SK-N-SH (cell line): ENCODE results near the gene TANK. TPM values are rescaled to one million over a fixed set of nuclear protein-coding genes. Genes with fewer than 3 reads are reported as not detected.

ENCODE experiments used
- CTCF ChIA-PET: fragments of 300-600, 350-600 bp; formaldehyde crosslinking; extraction: SDS; loops from one replicate; lab custom pipeline; 2021; lab: Yijun Ruan, JAX
- POLR2A ChIA-PET: fragments of 350-600 bp; sonication (Branson Sonifier 250); formaldehyde crosslinking; extraction: SDS; loops from one replicate; lab custom pipeline; 2020; ENCODE audit warnings: antibody characterized with exemption, inconsistent platforms; lab: Yijun Ruan, JAX
- DNase-seq: peaks from one replicate; pipeline ENCODE4 v3.0.0; 2012
- H2AFZ ChIP-seq: fragments of 200-600 bp; sonication (generic); 2 replicates; pipeline ENCODE4 v1.8.1; 2016; ENCODE audit warnings: antibody characterized with exemption, mild to moderate bottlenecking, low read depth
- H3F3A ChIP-seq: fragments of 200-600 bp; sonication (generic); replicated peaks from 2 replicates; pipeline ENCODE3; 2016; ENCODE audit warnings: antibody characterized with exemption, mild to moderate bottlenecking; ENCODE audit not compliant: insufficient read depth
- H3K27ac ChIP-seq, 2 experiments: fragments of 200-500 bp in 1 of 2; fragments of 200-600 bp in 1 of 2; sonication (Bioruptor generic) in 1 of 2; sonication (generic), shearing (Covaris generic) in 1 of 2; 2 replicates each; pipeline versions ENCODE4 v1.5.1 to v1.6.1; 2014 to 2016; ENCODE audit warnings: low read depth in 2 of 2, inconsistent platforms in 1 of 2, low read length in 1 of 2, mild to moderate bottlenecking in 1 of 2, mixed read lengths in 1 of 2
- H3K27me3 ChIP-seq: fragments of 200-600 bp; sonication (generic), shearing (Covaris generic); 2 replicates; pipeline ENCODE4 v1.6.1; 2016; ENCODE audit warnings: mixed run types; ENCODE audit not compliant: insufficient read depth
- H3K36me3 ChIP-seq, 2 experiments: fragments of 200-500 bp in 1 of 2; fragments of 200-600 bp in 1 of 2; sonication (Bioruptor generic) in 1 of 2; sonication (generic) in 1 of 2; replicated peaks in 1 of 2; 2 replicates each; pipeline versions ENCODE3 to v1.5.1; 2014 to 2016; ENCODE audit warnings: low read length in 1 of 2, mild to moderate bottlenecking in 1 of 2; ENCODE audit not compliant: insufficient read depth in 2 of 2, control insufficient read depth in 1 of 2
- H3K4me1 ChIP-seq, 2 experiments: fragments of 200-500 bp in 1 of 2; fragments of 200-600 bp in 1 of 2; sonication (Bioruptor generic) in 1 of 2; sonication (generic), shearing (Covaris generic) in 1 of 2; 2 replicates each; pipeline versions ENCODE4 v1.5.1 to v1.6.1; 2014 to 2016; ENCODE audit warnings: low read depth in 1 of 2, low read length in 1 of 2, mixed run types in 1 of 2; ENCODE audit not compliant: insufficient read depth in 2 of 2, control insufficient read depth in 1 of 2
- H3K4me2 ChIP-seq: fragments of 200-600 bp; sonication (generic), shearing (Covaris generic); 2 replicates; pipeline ENCODE4 v1.6.1; 2017; ENCODE audit warnings: mixed run types
- H3K4me3 ChIP-seq, 2 experiments: fragments of 200-500 bp in 1 of 2; fragments of 200-600 bp in 1 of 2; sonication (Bioruptor generic) in 1 of 2; sonication (generic), shearing (Covaris generic) in 1 of 2; 2 replicates each; pipeline versions ENCODE4 v1.5.1 to v1.8.1; 2014 to 2016; ENCODE audit warnings: low read depth in 2 of 2, inconsistent platforms in 1 of 2, low read length in 1 of 2, mild to moderate bottlenecking in 1 of 2, mixed read lengths in 1 of 2, moderate library complexity in 1 of 2
- H3K79me2 ChIP-seq: fragments of 200-600 bp; sonication (generic); 2 replicates; pipeline ENCODE4 v1.8.1; 2017; ENCODE audit warnings: mild to moderate bottlenecking; ENCODE audit not compliant: insufficient read depth
- H3K9ac ChIP-seq: fragments of 200-600 bp; sonication (generic); 2 replicates; pipeline ENCODE4 v1.6.1; 2017; ENCODE audit warnings: mixed run types
- H3K9me2 ChIP-seq: fragments of 200-600 bp; sonication (generic); 2 replicates; pipeline ENCODE4 v1.6.1; 2017; ENCODE audit warnings: mixed run types
- H3K9me3 ChIP-seq: fragments of 200-600 bp; sonication (generic); 2 replicates; pipeline ENCODE4 v1.6.1; 2017; ENCODE audit warnings: mixed run types, mild to moderate bottlenecking, moderate library complexity
- H4K20me1 ChIP-seq: fragments of 200-600 bp; sonication (generic); 2 replicates; pipeline ENCODE4 v1.6.1; 2017; ENCODE audit warnings: mild to moderate bottlenecking, mixed run types; ENCODE audit not compliant: insufficient read depth
- EP300 ChIP-seq, 2 experiments: IDR thresholded peaks; 2 replicates each; pipeline versions ENCODE4 v1.4.0 to v1.6.1; 2012; ENCODE audit warnings: borderline replicate concordance in 1 of 2, low read depth in 1 of 2, low read length in 1 of 2
- GABPA ChIP-seq: IDR thresholded peaks from 2 replicates; pipeline ENCODE4 v1.4.0; 2012; ENCODE audit warnings: low read depth, mild to moderate bottlenecking
- GATA2 ChIP-seq: sonication (generic); formaldehyde crosslinking; IDR thresholded peaks from 2 replicates; pipeline ENCODE4 v1.5.0; 2020; ENCODE audit warnings: mild to moderate bottlenecking, missing genetic modification reagents
- JUND ChIP-seq: IDR thresholded peaks from 2 replicates; pipeline ENCODE4 v1.4.0; 2012
- MAX ChIP-seq: IDR thresholded peaks from 2 replicates; pipeline ENCODE4 v1.4.0; 2012; ENCODE audit warnings: low read depth
- MXI1 ChIP-seq: IDR thresholded peaks from 2 replicates; pipeline ENCODE4 v1.6.1; 2012; ENCODE audit warnings: mild to moderate bottlenecking, low read depth, low read length, improper control_type of control experiment
- NFIC ChIP-seq: IDR thresholded peaks from 2 replicates; pipeline ENCODE4 v1.4.0; 2012; ENCODE audit warnings: borderline replicate concordance
- PBX3 ChIP-seq: IDR thresholded peaks from 2 replicates; pipeline ENCODE4; 2012
- RCOR1 ChIP-seq: fragments of 150-350 bp; IDR thresholded peaks from 2 replicates; pipeline ENCODE4 v1.6.1; 2017; ENCODE audit warnings: antibody characterized with exemption, low read length
- RXRA ChIP-seq: IDR thresholded peaks from 2 replicates; pipeline ENCODE4 v1.4.0; 2012; ENCODE audit warnings: low read depth, mild to moderate bottlenecking, borderline replicate concordance
- SMC3 ChIP-seq: IDR thresholded peaks from 2 replicates; pipeline ENCODE4 v1.6.1; 2012; ENCODE audit warnings: low read depth, low read length, improper control_type of control experiment
- TCF12 ChIP-seq: IDR thresholded peaks from 2 replicates; pipeline ENCODE4 v1.4.0; 2012
- TEAD4 ChIP-seq: IDR thresholded peaks from 2 replicates; pipeline ENCODE4 v1.4.0; 2012; ENCODE audit warnings: mild to moderate bottlenecking, borderline replicate concordance; ENCODE audit not compliant: insufficient read depth
- USF2 ChIP-seq: fragments of 150-350 bp; IDR thresholded peaks from 2 replicates; pipeline ENCODE4 v1.6.1; 2017; ENCODE audit warnings: antibody characterized with exemption, low read length, low read depth, borderline replicate concordance
- WGBS: methylation state at CpG from one replicate; pipeline ENCODE4 v1.1.6; 2017; ENCODE audit warnings: low lambda C conversion rate; 5-methylcytosine and 5-hydroxymethylcytosine counted together
- polyA plus RNA-seq, 3 experiments: library from polyadenylated mRNA; depleted of rRNA; stranded (reverse); fragments of >200 nt; gene quantifications; 2 replicates each; pipeline ENCODE4 v1.2.3, GENCODE V29; 2012
- TF ChIP-seq, protein P1 (sequence below): IDR thresholded peaks from 2 replicates; pipeline ENCODE4 v1.6.1; 2012; ENCODE audit warnings: mild to moderate bottlenecking, low read depth, low read length, moderate library complexity
- TF ChIP-seq, protein P2 (sequence below): IDR thresholded peaks from 2 replicates; pipeline ENCODE4 v1.4.0; 2012; ENCODE audit warnings: low read depth, borderline replicate concordance

The TANK gene
- polyA plus RNA-seq, 1 of the 3 experiments (the other 2 are of a cell fraction) = 25.7 TPM

DNA sequence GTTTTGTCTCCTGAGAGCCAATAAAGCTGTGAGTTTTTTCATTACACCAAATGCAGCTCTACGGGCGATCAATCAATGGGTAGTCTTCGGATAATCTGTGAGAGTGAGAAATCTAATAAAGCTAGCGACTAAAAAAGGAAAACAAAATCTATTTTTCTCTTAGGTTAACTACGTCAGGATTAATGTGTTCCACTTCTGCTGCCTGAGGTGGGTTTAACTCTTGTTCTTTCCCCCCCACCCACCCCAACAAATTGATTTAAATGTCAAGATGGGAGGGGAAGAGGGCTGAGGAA, 85.0 kb downstream of the TANK start (continued):
- TF ChIP-seq, protein P1, sequence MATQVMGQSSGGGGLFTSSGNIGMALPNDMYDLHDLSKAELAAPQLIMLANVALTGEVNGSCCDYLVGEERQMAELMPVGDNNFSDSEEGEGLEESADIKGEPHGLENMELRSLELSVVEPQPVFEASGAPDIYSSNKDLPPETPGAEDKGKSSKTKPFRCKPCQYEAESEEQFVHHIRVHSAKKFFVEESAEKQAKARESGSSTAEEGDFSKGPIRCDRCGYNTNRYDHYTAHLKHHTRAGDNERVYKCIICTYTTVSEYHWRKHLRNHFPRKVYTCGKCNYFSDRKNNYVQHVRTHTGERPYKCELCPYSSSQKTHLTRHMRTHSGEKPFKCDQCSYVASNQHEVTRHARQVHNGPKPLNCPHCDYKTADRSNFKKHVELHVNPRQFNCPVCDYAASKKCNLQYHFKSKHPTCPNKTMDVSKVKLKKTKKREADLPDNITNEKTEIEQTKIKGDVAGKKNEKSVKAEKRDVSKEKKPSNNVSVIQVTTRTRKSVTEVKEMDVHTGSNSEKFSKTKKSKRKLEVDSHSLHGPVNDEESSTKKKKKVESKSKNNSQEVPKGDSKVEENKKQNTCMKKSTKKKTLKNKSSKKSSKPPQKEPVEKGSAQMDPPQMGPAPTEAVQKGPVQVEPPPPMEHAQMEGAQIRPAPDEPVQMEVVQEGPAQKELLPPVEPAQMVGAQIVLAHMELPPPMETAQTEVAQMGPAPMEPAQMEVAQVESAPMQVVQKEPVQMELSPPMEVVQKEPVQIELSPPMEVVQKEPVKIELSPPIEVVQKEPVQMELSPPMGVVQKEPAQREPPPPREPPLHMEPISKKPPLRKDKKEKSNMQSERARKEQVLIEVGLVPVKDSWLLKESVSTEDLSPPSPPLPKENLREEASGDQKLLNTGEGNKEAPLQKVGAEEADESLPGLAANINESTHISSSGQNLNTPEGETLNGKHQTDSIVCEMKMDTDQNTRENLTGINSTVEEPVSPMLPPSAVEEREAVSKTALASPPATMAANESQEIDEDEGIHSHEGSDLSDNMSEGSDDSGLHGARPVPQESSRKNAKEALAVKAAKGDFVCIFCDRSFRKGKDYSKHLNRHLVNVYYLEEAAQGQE = no peak
- TF ChIP-seq SMC3 = no peak

DNA sequence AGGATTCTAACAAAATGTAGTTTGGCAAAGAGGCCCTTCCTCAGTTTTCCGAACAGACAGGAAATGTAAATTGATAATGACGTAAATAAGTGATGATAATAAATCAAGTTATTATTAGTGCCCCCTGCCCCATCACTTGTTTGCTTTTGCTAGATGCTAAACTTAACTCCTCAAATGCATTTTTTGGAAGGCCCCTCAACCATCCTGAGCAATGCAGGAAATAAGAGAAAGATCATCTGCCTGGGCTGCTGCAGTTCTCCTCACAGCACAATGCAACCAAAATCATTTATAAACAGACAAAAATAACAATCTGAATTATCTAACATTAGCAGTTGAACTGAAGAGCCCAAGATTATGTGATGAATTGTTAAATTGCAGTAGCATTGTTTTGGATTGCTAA, 85.4 kb downstream of the TANK start:
- CTCF ChIA-PET = interaction anchor here (1.8 kb wide), 1 partner anchor 28 kb away, joined by 6 read pairs; no protein-coding TSS in a partner anchor
- Histone ChIP-seq H3K4me3 (no peak overlapping the region), H3K27ac (no peak overlapping the region), H2AFZ (no peak overlapping the region), H3K36me3 (no peaks in the 10 kb centered on the region), H3K9me3 (no peaks in the 10 kb centered on the region), H3K4me2 (no peak overlapping the region), H4K20me1 (no peaks in the 10 kb centered on the region), H3K9ac (no peak overlapping the region), H3K79me2 (no peaks in the 10 kb centered on the region), H3K9me2 (no peaks in the 10 kb centered on the region), H3K4me1 (no peaks in the 10 kb centered on the region; a peak in 1 of 4 replicates), H3K27me3 (0 out of 2 replicates have a peak, but pooled peaks cover 4% of the 10 kb centered on the region), H3F3A (no peaks in the 10 kb centered on the region)
- DNase-seq = no peak
- POLR2A ChIA-PET = no interaction called here
- WGBS = 78% methylated on average over 2 of the region's 2 CpGs
- TF ChIP-seq GABPA = no peak
- TF ChIP-seq USF2 = no peak
- no peak for TF ChIP-seq MXI1
- TF ChIP-seq RXRA = no peak
- no peak for TF ChIP-seq GATA2 (CRISPR knock-in tag)
- no peak for TF ChIP-seq EP300 (IDR thresholded peaks at IDR 0.05; ENCODE audit: borderline replicate concordance in 1 of 2, low read depth in 1 of 2, low read length in 1 of 2)
- no peak for TF ChIP-seq MAX
- TF ChIP-seq JUND = no peak
- TF ChIP-seq PBX3 = no peak
- TF ChIP-seq SMC3 = no peak
- TF ChIP-seq, protein P1 = no peak
- TF ChIP-seq TEAD4 = no peak
- TF ChIP-seq, protein P2, sequence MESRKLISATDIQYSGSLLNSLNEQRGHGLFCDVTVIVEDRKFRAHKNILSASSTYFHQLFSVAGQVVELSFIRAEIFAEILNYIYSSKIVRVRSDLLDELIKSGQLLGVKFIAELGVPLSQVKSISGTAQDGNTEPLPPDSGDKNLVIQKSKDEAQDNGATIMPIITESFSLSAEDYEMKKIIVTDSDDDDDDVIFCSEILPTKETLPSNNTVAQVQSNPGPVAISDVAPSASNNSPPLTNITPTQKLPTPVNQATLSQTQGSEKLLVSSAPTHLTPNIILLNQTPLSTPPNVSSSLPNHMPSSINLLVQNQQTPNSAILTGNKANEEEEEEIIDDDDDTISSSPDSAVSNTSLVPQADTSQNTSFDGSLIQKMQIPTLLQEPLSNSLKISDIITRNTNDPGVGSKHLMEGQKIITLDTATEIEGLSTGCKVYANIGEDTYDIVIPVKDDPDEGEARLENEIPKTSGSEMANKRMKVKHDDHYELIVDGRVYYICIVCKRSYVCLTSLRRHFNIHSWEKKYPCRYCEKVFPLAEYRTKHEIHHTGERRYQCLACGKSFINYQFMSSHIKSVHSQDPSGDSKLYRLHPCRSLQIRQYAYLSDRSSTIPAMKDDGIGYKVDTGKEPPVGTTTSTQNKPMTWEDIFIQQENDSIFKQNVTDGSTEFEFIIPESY = no peak
- TF ChIP-seq NFIC = no peak
- TF ChIP-seq TCF12 = no peak
- TF ChIP-seq RCOR1 = no peak
